Lower leg skin (tissue), 3 donors: Measurements from ENCODE around the gene DNA2.

Source experiments
- CTCF ChIP-seq, 3 donors: fragments of 450-650 bp; IDR thresholded peaks; one replicate each; pipeline ENCODE4 v1.5.1; 2016; ENCODE audit warnings: antibody characterized with exemption in 3 of 3, mild to moderate bottlenecking in 3 of 3, moderate library complexity in 2 of 3
- POLR2A ChIP-seq, 2 donors: fragments of 450-650 bp; IDR thresholded peaks; one replicate each; pipeline ENCODE4 v1.6.1; 2016 to 2017; ENCODE audit warnings: antibody characterized with exemption in 2 of 2, mild to moderate bottlenecking in 1 of 2, moderate library complexity in 1 of 2

GRCh38 chr10:68366600-68366999, 105.2 kb downstream of the DNA2 start:
- TF ChIP-seq CTCF (IDR thresholded peaks at IDR 0.05) = no peak
- no peak for TF ChIP-seq POLR2A (IDR thresholded peaks at IDR 0.05)
